ENCODE data around the gene BRPF1.

Gene BRPF1

GRCh38 chr3:9703736-9704346, 27.7 kb upstream of the BRPF1 start, which contains the start of gene CPNE9:
CPNE9 (plus strand) TSS chr3:9703833; CDS start chr3:9703997, 164 bp downstream.
- no peak for DNase-seq (ENCODE audit: low read depth in 3 of 3)

- DNase-seq (ENCODE audit: low read depth in 3 of 3): no peak
Observed at GRCh38 chr3:9704347-9705322, 26.9 kb upstream of the BRPF1 start.

- DNase-seq (ENCODE audit: low read depth in 3 of 3): no peak
Observed at GRCh38 chr3:9710174-9710739, 21.3 kb upstream of the BRPF1 start.

DNA sequence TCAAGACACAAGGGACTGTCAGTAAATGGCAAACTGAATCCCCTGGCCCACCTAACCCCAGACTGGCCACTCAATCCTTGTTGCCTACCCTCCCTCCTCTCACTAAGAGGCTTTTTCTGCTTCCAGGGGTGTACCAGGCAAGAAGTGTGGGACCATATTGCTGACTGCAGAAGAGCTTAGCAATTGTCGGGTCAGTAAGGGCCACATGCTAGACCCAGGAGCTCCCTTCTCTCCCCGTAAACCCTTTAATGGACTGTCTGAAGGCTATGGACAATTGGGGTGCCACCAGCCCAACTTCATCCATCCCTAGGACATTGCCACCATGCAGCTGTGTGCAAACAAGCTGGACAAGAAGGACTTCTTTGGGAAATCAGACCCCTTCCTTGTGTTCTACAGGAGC, 19.1 kb upstream of the BRPF1 start:
- no peak for DNase-seq (ENCODE audit: low read depth in 3 of 3)

GRCh38 chr3:9713142-9713541, 18.4 kb upstream of the BRPF1 start:
- DNase-seq (ENCODE audit: low read depth in 3 of 3): no peak

GRCh38 chr3:9715136-9715535, 16.4 kb upstream of the BRPF1 start:
- DNase-seq (ENCODE audit: low read depth in 3 of 3): no peak

DNA sequence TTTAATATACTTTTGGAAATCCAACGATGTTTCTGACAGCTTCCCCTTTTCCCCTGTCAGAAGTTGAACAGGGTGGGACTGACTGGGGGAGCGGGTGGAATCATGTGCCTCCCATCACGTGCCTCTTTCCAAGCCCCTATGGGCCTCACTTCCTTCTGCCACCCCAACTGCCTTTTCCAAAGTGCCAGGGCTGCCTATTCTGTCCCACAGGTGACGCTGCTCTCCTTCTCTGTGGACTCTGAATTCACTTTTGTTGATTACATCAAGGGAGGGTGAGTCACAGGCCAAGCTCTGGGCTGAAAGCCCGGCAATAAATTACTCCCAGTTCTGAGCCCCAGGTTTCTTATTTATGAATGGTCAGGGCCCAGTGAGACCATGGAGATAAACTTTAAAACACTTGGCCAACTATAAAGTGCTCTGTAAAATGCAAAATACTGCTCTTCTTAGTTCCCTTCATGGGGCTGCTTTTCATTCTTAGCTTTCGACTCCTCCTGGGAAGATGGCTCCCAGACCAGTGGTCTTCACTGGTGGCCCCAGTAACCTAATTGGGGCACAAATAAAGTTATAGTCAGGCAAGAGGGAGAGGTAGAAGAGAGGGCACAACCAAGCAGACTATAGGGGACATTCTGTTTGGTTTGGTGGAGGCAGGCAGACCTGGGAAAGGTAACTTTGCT, 15.6 kb upstream of the BRPF1 start:
- peak in 1 of 3 experiments; percentile 34 for DNase-seq (ENCODE audit: low read depth in 3 of 3)

DNA sequence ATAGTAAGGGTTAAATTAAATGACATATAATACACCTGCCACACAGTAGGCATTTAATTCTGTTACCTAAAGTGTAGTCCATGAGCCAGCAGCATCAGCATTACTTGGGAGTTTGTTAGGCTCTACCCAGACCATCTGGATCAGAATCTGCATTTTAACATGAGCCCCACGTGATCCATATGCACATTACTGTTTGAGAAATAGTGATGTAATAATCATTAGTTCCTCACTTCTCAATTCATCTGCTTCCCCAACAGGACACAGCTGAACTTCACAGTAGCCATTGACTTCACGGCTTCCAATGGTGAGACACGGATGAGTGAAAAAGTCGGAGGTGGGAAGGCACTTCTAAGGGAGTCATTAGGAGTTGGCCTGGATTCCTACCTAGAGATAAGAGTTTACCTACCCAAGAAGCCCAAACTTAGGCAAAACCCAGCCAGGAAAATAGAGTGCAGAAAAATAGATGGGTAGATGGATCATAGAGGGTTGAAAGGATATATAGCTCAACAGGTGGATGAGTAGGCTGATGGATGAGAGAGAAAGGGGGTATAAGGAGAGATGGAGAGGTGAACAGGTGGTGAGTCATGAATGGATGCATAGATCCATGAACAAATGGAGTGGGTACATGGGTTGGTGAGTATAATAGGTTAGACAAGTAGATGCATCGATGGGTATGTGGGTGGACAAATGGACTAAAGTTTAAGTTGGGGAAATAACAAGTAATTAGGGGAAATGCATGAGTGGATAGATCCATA, 14.6 kb upstream of the BRPF1 start:
- DNase-seq (ENCODE audit: low read depth in 3 of 3): no peak

GRCh38 chr3:9717563-9717962, 14.0 kb upstream of the BRPF1 start:
- DNase-seq (ENCODE audit: low read depth in 3 of 3): no peak

- DNase-seq (ENCODE audit: low read depth in 3 of 3): no peak
Observed at GRCh38 chr3:9718118-9718517, 13.4 kb upstream of the BRPF1 start.

DNA sequence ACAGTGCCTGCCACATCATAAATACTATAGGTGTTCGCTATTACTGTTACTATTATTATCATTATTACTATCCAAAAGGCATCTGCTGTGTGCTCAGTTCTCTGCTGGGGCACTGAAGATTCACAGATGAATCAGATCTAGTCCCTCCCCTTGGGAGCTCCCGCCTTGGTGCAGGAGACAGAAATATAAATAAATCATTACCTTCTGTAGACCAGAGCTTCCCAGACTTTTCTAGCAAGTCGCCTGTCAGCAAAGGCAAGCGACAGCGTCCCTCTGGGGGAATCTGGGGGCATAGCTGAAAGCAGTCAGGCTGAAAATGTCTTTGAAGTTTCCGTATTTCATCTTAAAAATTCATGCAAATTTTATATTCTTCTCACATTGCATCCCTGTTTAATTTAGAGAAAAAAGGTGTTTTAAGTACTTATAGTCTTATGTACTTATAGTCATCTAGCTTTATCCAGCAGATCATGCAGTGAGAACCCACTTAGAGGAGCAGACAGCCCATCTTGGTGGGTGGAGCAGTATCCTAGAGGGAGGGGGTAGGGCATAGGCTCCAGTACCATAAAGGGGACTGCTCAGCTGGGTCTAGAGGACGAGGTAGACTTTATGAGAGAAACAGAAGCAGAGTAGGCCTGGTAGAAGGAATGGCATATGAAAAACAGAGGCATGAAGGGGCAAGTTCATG, 10.4 kb upstream of the BRPF1 start:
- no peak for DNase-seq (ENCODE audit: low read depth in 3 of 3)

DNA sequence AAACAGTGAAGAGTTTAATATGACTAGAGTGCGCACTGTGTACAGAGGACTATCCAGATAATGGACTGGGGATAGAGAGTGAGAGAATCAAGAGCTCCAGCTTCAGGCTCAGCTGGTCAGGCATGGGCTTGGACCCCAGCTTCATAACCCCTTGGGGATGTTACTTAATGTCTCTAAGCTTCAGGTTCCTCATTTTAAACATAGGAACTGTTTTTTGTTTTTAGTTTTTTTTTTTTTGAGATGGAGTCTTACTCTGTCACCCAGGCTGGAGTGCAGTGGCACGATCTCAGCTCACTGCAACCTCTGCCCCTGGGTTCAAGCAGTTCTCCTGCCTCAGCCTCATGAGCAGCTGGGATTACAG, 9.9 kb upstream of the BRPF1 start:
- no peak for DNase-seq (ENCODE audit: low read depth in 3 of 3)

DNA sequence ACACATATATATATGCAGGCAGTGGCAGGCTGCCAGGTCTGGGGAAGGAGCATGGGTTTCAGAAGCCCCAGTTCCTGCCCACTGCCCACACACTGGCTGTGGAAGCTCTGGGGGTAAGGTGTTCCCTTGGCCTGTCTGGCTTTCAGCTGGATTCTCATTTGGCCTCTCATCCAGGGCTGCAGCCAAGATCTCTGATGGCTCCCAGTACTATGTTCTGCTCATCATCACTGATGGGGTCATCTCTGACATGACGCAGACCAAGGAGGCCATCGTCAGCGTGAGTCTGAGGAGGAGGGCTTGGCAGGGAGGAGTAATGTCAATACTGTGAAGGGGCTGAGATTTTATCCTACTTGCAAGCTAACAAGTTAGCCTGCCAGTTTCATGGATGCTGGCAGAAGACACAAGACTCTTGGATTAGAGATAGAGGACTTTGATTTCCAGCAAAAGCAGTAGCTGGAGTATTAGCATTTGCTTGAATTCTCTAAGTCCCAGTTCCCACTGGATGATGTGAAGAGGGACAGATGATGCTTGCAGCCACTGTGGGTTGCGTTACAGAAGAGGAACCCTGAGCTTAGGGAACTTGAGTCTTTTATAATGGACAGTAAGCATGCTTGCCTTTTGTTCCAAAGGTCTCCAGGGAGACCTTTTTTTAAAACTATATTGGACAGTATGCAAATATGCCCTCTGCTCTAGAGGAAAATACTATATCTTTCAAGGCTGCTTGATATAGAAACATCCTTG, 5.6 kb upstream of the BRPF1 start:
- no peak for DNase-seq (ENCODE audit: low read depth in 3 of 3)

DNA sequence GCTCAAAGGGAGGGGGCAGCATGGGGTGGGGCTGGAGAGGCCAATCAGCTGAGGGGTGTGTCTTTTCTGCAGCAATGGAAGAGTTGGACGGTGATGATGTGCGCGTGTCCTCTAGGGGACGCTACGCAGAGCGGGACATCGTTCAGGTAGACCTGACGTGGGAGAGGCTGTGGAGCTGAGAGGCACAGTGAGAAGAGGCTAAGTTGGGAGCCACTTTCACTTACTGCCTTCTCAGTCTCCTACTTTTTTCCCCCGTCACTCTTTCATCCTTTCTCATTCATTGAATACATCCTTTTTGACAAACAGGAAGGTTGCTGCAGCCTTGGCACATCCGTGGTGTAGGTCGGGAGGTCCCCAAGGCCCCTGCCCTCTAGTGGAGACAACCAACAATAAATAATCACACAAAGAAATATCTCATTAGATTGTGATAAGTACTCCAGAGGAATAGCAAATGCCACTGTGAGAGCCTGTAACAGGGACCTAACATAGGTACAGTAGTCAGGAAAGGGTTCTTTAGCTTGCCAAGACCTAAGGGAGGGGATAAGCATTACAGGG, 4.4 kb upstream of the BRPF1 start:
- peak in 1 of 3 experiments; percentile 44 for DNase-seq (ENCODE audit: low read depth in 3 of 3)

DNA sequence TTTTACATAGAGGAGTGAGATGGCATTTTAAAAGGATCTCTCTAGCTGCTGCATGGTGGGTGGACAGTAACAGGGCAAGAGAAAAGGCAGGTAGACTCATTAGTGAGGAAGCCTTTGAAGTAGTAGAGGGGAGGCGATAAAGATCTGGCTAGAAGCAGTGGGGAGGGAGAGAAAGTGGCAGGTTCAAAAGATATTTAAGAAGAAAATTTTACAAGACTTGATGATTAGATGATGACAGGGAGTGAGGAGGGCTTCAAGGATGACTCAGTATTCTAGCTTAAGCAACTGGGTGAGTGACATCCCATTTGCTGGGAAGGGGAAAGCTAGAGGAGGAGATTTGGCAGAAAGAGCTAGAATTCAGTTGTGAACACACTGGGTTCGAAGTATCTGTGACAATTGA, 3.8 kb upstream of the BRPF1 start:
- DNase-seq (ENCODE audit: low read depth in 3 of 3): no peak

DNA sequence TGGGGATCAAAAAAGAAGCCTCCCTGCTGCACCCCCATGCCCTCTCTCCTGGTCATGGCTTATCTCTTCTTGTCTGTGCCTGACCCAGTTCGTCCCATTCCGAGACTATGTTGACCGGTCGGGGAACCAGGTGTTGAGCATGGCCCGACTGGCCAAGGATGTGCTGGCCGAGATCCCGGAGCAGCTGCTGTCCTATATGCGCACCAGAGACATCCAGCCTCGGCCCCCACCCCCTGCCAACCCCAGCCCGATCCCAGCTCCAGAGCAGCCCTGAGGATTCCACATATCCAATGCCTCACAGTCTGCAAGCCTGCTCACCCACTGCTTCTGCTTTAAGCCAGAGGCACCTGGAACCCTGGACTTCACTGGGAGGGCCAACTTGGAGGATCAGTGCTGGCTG, 2.1 kb upstream of the BRPF1 start:
- no peak for DNase-seq (ENCODE audit: low read depth in 3 of 3)

- no peak for DNase-seq (ENCODE audit: low read depth in 3 of 3)
Observed at GRCh38 chr3:9730657-9731205, 804 bp upstream of the BRPF1 start.

DNA sequence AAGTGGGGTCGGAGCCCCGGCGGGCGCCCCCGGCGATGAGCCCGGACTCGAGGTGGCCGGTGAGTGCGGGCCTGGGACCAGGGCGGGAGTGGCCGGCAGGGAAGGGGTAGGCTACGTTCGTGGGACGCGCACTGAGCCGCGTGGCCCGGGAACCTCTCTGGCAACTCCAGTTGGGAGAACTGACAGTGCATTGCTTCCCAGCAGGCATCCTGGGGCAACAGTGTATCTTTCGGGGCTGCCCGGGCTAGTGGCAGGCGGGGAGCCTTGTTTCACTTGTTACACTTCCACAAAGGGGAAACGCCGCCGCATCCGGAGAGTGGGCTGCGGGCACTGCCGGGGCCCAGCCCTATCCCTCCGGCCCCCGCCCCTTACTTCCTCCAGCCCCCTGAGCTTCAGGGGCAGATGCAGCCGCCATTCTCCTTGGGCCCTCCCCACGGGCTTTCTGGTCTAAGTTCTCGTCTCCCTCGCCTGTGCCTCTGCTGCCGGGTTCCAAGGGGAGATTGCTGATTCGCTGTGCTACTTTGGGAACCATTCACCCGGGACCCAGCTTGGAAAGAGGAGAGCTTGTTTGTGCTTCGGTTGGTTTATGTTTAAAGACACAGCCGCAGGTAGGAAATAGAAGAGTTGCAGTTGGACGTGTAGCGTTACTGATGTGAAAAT, 675 bp downstream of the BRPF1 start:
- DNase-seq (ENCODE audit: low read depth in 3 of 3): peak in 1 of 3 experiments; percentile 26

DNA sequence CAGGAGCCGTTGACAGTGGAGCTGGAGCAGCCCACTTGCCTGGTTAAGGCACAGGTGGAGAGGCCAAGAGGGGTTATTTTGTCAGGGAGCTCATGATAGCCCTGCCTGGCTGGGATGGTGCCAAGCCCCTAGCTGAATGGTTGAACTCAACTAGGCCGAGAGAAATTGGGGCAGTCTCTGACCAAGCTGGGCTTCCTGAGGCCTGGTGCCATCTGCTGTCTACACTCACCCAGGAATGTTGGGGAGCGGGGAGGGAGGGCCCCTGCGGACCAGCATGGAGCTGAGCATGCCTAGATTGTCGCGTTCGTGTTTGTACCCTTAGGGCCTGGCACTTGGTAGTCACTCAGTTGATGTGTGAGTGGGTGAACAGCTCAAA, 1.2 kb downstream of the BRPF1 start:
- DNase-seq (ENCODE audit: low read depth in 3 of 3): no peak

All from stimulated activated CD4-positive, alpha-beta T cell treated with anti-CD3 and anti-CD28 coated beads, TNF-alpha, amount 100 ng/mL, for 24 hours (primary cell).